Mucosa of stomach (tissue), 1 donor: ENCODE results near the gene MALRD1.

Experiments used
- H3K27me3 ChIP-seq: one replicate; pipeline ENCODE4 v1.7.0; 2013; ENCODE audit warnings: mild to moderate bottlenecking, low read length; ENCODE audit not compliant: control insufficient read depth, insufficient read depth
- H3K36me3 ChIP-seq: one replicate; pipeline ENCODE4 v1.7.0; 2013; ENCODE audit warnings: low read length; ENCODE audit not compliant: control insufficient read depth, insufficient read depth
- H3K4me1 ChIP-seq: one replicate; pipeline ENCODE4 v1.7.0; 2013; ENCODE audit warnings: mild to moderate bottlenecking, low read length; ENCODE audit not compliant: control insufficient read depth, insufficient read depth
- H3K4me3 ChIP-seq: one replicate; pipeline ENCODE4 v1.7.0; 2013; ENCODE audit warnings: low read length
- H3K9ac ChIP-seq: one replicate; pipeline ENCODE4 v1.7.0; 2013; ENCODE audit warnings: mild to moderate bottlenecking, low read length, moderate library complexity
- H3K9me3 ChIP-seq: one replicate; pipeline ENCODE4 v1.7.0; 2013; ENCODE audit warnings: mild to moderate bottlenecking, low read length, moderate library complexity; ENCODE audit not compliant: control insufficient read depth
- donor health status: Pancreatic carcinoma.

The MALRD1 gene

GRCh38 chr10:19317952-19318351 is 269.4 kb downstream of the MALRD1 start:
- no peaks in the 10 kb centered on the region for H3K4me1 ChIP-seq
- no peaks in the 10 kb centered on the region for H3K9me3 ChIP-seq
- no peak overlapping the region for H3K4me3 ChIP-seq
- no peak overlapping the region for H3K9ac ChIP-seq
- no peaks in the 10 kb centered on the region for H3K36me3 ChIP-seq
- H3K27me3 ChIP-seq: no peaks in the 10 kb centered on the region

- Histone ChIP-seq H3K9ac (no peak overlapping the region), H3K36me3 (no peaks in the 10 kb centered on the region), H3K4me3 (no peak overlapping the region), H3K27me3 (no peaks in the 10 kb centered on the region), H3K4me1 (no peaks in the 10 kb centered on the region), H3K9me3 (no peaks in the 10 kb centered on the region)
Observed at GRCh38 chr10:19325581-19325980, 277.0 kb downstream of the MALRD1 start.

- Histone ChIP-seq H3K9me3 (no peaks in the 10 kb centered on the region), H3K27me3 (no peaks in the 10 kb centered on the region), H3K4me1 (no peaks in the 10 kb centered on the region), H3K36me3 (no peaks in the 10 kb centered on the region), H3K9ac (no peak overlapping the region), H3K4me3 (no peak overlapping the region)
Observed at GRCh38 chr10:19328582-19328981, 280.0 kb downstream of the MALRD1 start.

GRCh38 chr10:19329475-19329874 is 280.9 kb downstream of the MALRD1 start:
- no peaks in the 10 kb centered on the region for H3K27me3 ChIP-seq
- no peak overlapping the region for H3K4me3 ChIP-seq
- no peaks in the 10 kb centered on the region for H3K4me1 ChIP-seq
- no peak overlapping the region for H3K9ac ChIP-seq
- H3K36me3 ChIP-seq: no peaks in the 10 kb centered on the region
- no peaks in the 10 kb centered on the region for H3K9me3 ChIP-seq

- no peaks in the 10 kb centered on the region for H3K4me1 ChIP-seq
- H3K36me3 ChIP-seq: no peaks in the 10 kb centered on the region
- no peak overlapping the region for H3K4me3 ChIP-seq
- no peaks in the 10 kb centered on the region for H3K9me3 ChIP-seq
- H3K27me3 ChIP-seq: no peaks in the 10 kb centered on the region
- H3K9ac ChIP-seq: no peak overlapping the region
Observed at GRCh38 chr10:19332304-19332703, 283.7 kb downstream of the MALRD1 start.

GRCh38 chr10:19333631-19334030 is 285.0 kb downstream of the MALRD1 start:
- Histone ChIP-seq H3K4me1 (no peaks in the 10 kb centered on the region), H3K36me3 (no peaks in the 10 kb centered on the region), H3K9ac (no peak overlapping the region), H3K27me3 (no peaks in the 10 kb centered on the region), H3K4me3 (no peak overlapping the region), H3K9me3 (no peaks in the 10 kb centered on the region)

- H3K36me3 ChIP-seq: no peaks in the 10 kb centered on the region
- no peak overlapping the region for H3K4me3 ChIP-seq
- H3K4me1 ChIP-seq: no peaks in the 10 kb centered on the region
- H3K9ac ChIP-seq: no peak overlapping the region
- H3K27me3 ChIP-seq: no peaks in the 10 kb centered on the region
- no peaks in the 10 kb centered on the region for H3K9me3 ChIP-seq
Observed at GRCh38 chr10:19347621-19348020, 299.0 kb downstream of the MALRD1 start.

GRCh38 chr10:19367176-19367575 is 318.6 kb downstream of the MALRD1 start:
- no peak overlapping the region for H3K4me3 ChIP-seq
- H3K27me3 ChIP-seq: no peaks in the 10 kb centered on the region
- no peak overlapping the region for H3K9ac ChIP-seq
- H3K4me1 ChIP-seq: no peaks in the 10 kb centered on the region
- no peaks in the 10 kb centered on the region for H3K36me3 ChIP-seq
- H3K9me3 ChIP-seq: no peaks in the 10 kb centered on the region

GRCh38 chr10:19373988-19374387 is 325.4 kb downstream of the MALRD1 start:
- Histone ChIP-seq H3K9ac (no peak overlapping the region), H3K9me3 (no peaks in the 10 kb centered on the region), H3K4me3 (no peak overlapping the region), H3K4me1 (no peaks in the 10 kb centered on the region), H3K36me3 (no peaks in the 10 kb centered on the region), H3K27me3 (no peaks in the 10 kb centered on the region)

- no peaks in the 10 kb centered on the region for H3K9me3 ChIP-seq
- H3K4me3 ChIP-seq: no peak overlapping the region
- H3K27me3 ChIP-seq: no peaks in the 10 kb centered on the region
- no peak overlapping the region for H3K9ac ChIP-seq
- no peaks in the 10 kb centered on the region for H3K36me3 ChIP-seq
- no peaks in the 10 kb centered on the region for H3K4me1 ChIP-seq
Observed at GRCh38 chr10:19385846-19386450, 337.3 kb downstream of the MALRD1 start.

GRCh38 chr10:19408924-19409323 is 360.3 kb downstream of the MALRD1 start:
- Histone ChIP-seq H3K9me3 (no peaks in the 10 kb centered on the region), H3K9ac (no peak overlapping the region), H3K27me3 (no peaks in the 10 kb centered on the region), H3K36me3 (no peaks in the 10 kb centered on the region), H3K4me1 (no peaks in the 10 kb centered on the region), H3K4me3 (no peak overlapping the region)

GRCh38 chr10:19411119-19411518 is 362.5 kb downstream of the MALRD1 start:
- Histone ChIP-seq H3K36me3 (no peaks in the 10 kb centered on the region), H3K4me3 (no peak overlapping the region), H3K4me1 (no peaks in the 10 kb centered on the region), H3K9me3 (no peaks in the 10 kb centered on the region), H3K9ac (no peak overlapping the region), H3K27me3 (no peaks in the 10 kb centered on the region)

GRCh38 chr10:19412531-19412930 is 363.9 kb downstream of the MALRD1 start:
- Histone ChIP-seq H3K27me3 (no peaks in the 10 kb centered on the region), H3K4me1 (no peaks in the 10 kb centered on the region), H3K9me3 (no peaks in the 10 kb centered on the region), H3K4me3 (no peak overlapping the region), H3K9ac (no peak overlapping the region), H3K36me3 (no peaks in the 10 kb centered on the region)
